WTC11 (cell line): ENCODE results near the gene MOSMO. TPM values are rescaled to one million over a fixed set of nuclear protein-coding genes. Genes with fewer than 3 reads are reported as not detected.

Source experiments
- ATAC-seq: fragments of 200-7000 bp; cut with Tn5 transposase; 2 replicates; pipeline ENCODE4 v1.10.0; 2021; ENCODE audit warnings: mild to moderate bottlenecking, moderate library complexity
- Bru-seq: library from RNA; stranded (reverse); fragments of 400-500 nt; gene quantifications from one replicate; lab custom pipeline; 2021; lab: Mats Ljungman, UMichigan
- CTCF ChIA-PET: fragments of 300-600 bp; sonication (Branson Sonifier 250); formaldehyde crosslinking; loops from one replicate; lab custom pipeline; 2021; ENCODE audit warnings: antibody characterized with exemption; lab: Charles Lee
- POLR2A ChIA-PET: fragments of 350-600 bp; sonication (Branson Sonifier 250); formaldehyde crosslinking; loops from one replicate; lab custom pipeline; 2021; ENCODE audit warnings: antibody characterized with exemption; lab: Charles Lee
- DNase-seq: peaks from one replicate; pipeline ENCODE4 v3.0.0; 2021; ENCODE audit warnings: low spot score
- H3K27ac Mint-ChIP-seq: 2 replicates; pipeline ENCODE4 v1.8.0; 2021; ENCODE audit warnings: mixed read lengths
- H3K27me3 Mint-ChIP-seq: 2 replicates; pipeline ENCODE4 v1.8.0; 2021; ENCODE audit warnings: low read depth, mild to moderate bottlenecking, moderate library complexity, mixed read lengths
- H3K36me3 Mint-ChIP-seq: 2 replicates; pipeline ENCODE4 v1.8.0; 2021; ENCODE audit warnings: mixed read lengths
- H3K4me1 Mint-ChIP-seq: 2 replicates; pipeline ENCODE4 v1.8.0; 2022; ENCODE audit warnings: mixed read lengths
- H3K4me3 Mint-ChIP-seq: 2 replicates; pipeline ENCODE4 v1.8.0; 2021; ENCODE audit warnings: mild to moderate bottlenecking, moderate library complexity, mixed read lengths
- H3K9me3 Mint-ChIP-seq: 2 replicates; pipeline ENCODE4 v1.8.0; 2021; ENCODE audit warnings: mixed read lengths
- ATF1 ChIP-seq: sonication (generic); formaldehyde crosslinking; IDR thresholded peaks from 2 replicates; pipeline ENCODE4 v1.8.1; 2023; ENCODE audit warnings: mild to moderate bottlenecking, moderate library complexity, missing genetic modification reagents
- CTCF ChIP-seq: fragments of 200-600 bp; IDR thresholded peaks from 2 replicates; pipeline ENCODE4 v1.8.0; 2022; ENCODE audit warnings: antibody characterized with exemption
- ESRRA ChIP-seq: sonication (generic); formaldehyde crosslinking; IDR thresholded peaks from 2 replicates; pipeline ENCODE4 v1.8.1; 2022; ENCODE audit warnings: mild to moderate bottlenecking, missing genetic modification reagents, borderline replicate concordance
- HMGA2 ChIP-seq: fragments of 250-450 bp; sonication (Bioruptor Pico); IDR thresholded peaks from 2 replicates; pipeline ENCODE4 v1.4.0; 2021; ENCODE audit warnings: mild to moderate bottlenecking, moderate library complexity
- JAZF1 ChIP-seq: fragments of 250-450 bp; sonication (Bioruptor Pico); IDR thresholded peaks from 2 replicates; pipeline ENCODE4 v1.9.0; 2021; ENCODE audit warnings: moderate library complexity, mild to moderate bottlenecking, inconsistent platforms
- MXD4 ChIP-seq: fragments of 250-450 bp; sonication (Bioruptor Pico); IDR thresholded peaks from 2 replicates; pipeline ENCODE4 v1.8.0; 2021; ENCODE audit warnings: mild to moderate bottlenecking, moderate library complexity, borderline replicate concordance
- MYBL2 ChIP-seq: sonication (generic); formaldehyde crosslinking; IDR thresholded peaks from 2 replicates; pipeline ENCODE4 v1.8.1; 2023; ENCODE audit warnings: mild to moderate bottlenecking, moderate library complexity, missing genetic modification reagents
- NR1H2 ChIP-seq: sonication (generic); formaldehyde crosslinking; IDR thresholded peaks from 2 replicates; pipeline ENCODE4 v1.9.0; 2021; ENCODE audit warnings: mild to moderate bottlenecking, moderate library complexity, missing genetic modification reagents
- NR2C2 ChIP-seq: sonication (generic); formaldehyde crosslinking; IDR thresholded peaks from 2 replicates; pipeline ENCODE4 v1.8.0; 2022; ENCODE audit warnings: mild to moderate bottlenecking, missing genetic modification reagents
- RELA ChIP-seq: sonication (generic); formaldehyde crosslinking; IDR thresholded peaks from 2 replicates; pipeline ENCODE4 v1.8.1; 2022; ENCODE audit warnings: missing genetic modification reagents, mild to moderate bottlenecking, borderline replicate concordance
- SOX15 ChIP-seq: fragments of 250-450 bp; sonication (Bioruptor Pico); IDR thresholded peaks from 2 replicates; pipeline ENCODE4 v1.9.0; 2021; ENCODE audit warnings: mild to moderate bottlenecking
- SP1 ChIP-seq: sonication (generic); formaldehyde crosslinking; conservative IDR thresholded peaks from 2 replicates; pipeline ENCODE4 v1.8.1; 2022; ENCODE audit warnings: missing genetic modification reagents
- TEAD1 ChIP-seq: sonication (generic); formaldehyde crosslinking; IDR thresholded peaks from 2 replicates; pipeline ENCODE4 v1.8.0; 2022; ENCODE audit warnings: mild to moderate bottlenecking, missing genetic modification reagents
- TP53 ChIP-seq: sonication (generic); formaldehyde crosslinking; IDR thresholded peaks from 2 replicates; pipeline ENCODE4 v1.8.1; 2023; ENCODE audit warnings: mild to moderate bottlenecking, missing genetic modification reagents
- ZNF121 ChIP-seq: sonication (generic); formaldehyde crosslinking; IDR thresholded peaks from 2 replicates; pipeline ENCODE4 v1.8.0; 2023; ENCODE audit warnings: missing genetic modification reagents
- ZNF232 ChIP-seq: sonication (generic); formaldehyde crosslinking; IDR thresholded peaks from 2 replicates; pipeline ENCODE4 v1.8.0; 2022; ENCODE audit warnings: mild to moderate bottlenecking, missing genetic modification reagents
- ZSCAN18 ChIP-seq: fragments of 250-450 bp; sonication (Bioruptor Pico); IDR thresholded peaks from 2 replicates; pipeline ENCODE4 v2.1.2; 2022; ENCODE audit warnings: mild to moderate bottlenecking, moderate library complexity
- long read RNA-seq, 3 experiments: library from RNA in 1 of 3; library from capped mRNA in 1 of 3; library from polyadenylated mRNA in 1 of 3; unstranded in 2 of 3; stranded (forward) in 1 of 3; transcript quantifications; one replicate each; pipeline ENCODE4 v2.0.0, GENCODE V29; 2021
- total RNA-seq: library from RNA; stranded (reverse); gene quantifications from 3 replicates; pipeline ENCODE4 v1.2.3, GENCODE V29; 2021
- TF ChIP-seq, protein P1 (sequence below): sonication (generic); formaldehyde crosslinking; IDR thresholded peaks from 2 replicates; pipeline ENCODE4 v1.8.0; 2023; ENCODE audit warnings: missing genetic modification reagents
- TF ChIP-seq, protein P2 (sequence below): sonication (generic); formaldehyde crosslinking; IDR thresholded peaks from 2 replicates; pipeline ENCODE4 v1.8.1; 2023; ENCODE audit warnings: mild to moderate bottlenecking, moderate library complexity, missing genetic modification reagents
- TF ChIP-seq, protein P3 (sequence below): sonication (generic); formaldehyde crosslinking; IDR thresholded peaks from 2 replicates; pipeline ENCODE4 v1.8.0; 2022; ENCODE audit warnings: missing genetic modification reagents
- TF ChIP-seq, protein P4 (sequence below): sonication (generic); formaldehyde crosslinking; IDR thresholded peaks from 2 replicates; pipeline ENCODE4 v1.8.1; 2022; ENCODE audit warnings: low read depth, missing genetic modification reagents, borderline replicate concordance
- TF ChIP-seq, protein P5 (sequence below): sonication (generic); formaldehyde crosslinking; IDR thresholded peaks from 2 replicates; pipeline ENCODE4 v1.8.1; 2022; ENCODE audit warnings: mild to moderate bottlenecking, moderate library complexity, missing genetic modification reagents

Gene MOSMO
- total RNA-seq (10.7 to 11.6 TPM (median 10.7 TPM) in 3 replicates), Bru-seq, nascent RNA (percentile 78 among the genes with signal in this experiment)
- long read RNA-seq, experiment 1, partial matches to known transcripts = 0 of 12 reads
- long read RNA-seq, experiment 1, other reads (novel, unspliced or antisense) = 11 of 12 reads
- long read RNA-seq, experiment 2, full-length matches to known transcripts = 7 of 20 reads
- long read RNA-seq, experiment 2, partial matches to known transcripts = 0 of 20 reads
- long read RNA-seq, experiment 2, other reads (novel, unspliced or antisense) = 13 of 20 reads
- long read RNA-seq, experiment 3, full-length matches to known transcripts = 2 of 2 reads
- long read RNA-seq, experiment 3, partial matches to known transcripts = 0 of 2 reads
- long read RNA-seq, experiment 3, other reads (novel, unspliced or antisense) = 0 of 2 reads

DNA sequence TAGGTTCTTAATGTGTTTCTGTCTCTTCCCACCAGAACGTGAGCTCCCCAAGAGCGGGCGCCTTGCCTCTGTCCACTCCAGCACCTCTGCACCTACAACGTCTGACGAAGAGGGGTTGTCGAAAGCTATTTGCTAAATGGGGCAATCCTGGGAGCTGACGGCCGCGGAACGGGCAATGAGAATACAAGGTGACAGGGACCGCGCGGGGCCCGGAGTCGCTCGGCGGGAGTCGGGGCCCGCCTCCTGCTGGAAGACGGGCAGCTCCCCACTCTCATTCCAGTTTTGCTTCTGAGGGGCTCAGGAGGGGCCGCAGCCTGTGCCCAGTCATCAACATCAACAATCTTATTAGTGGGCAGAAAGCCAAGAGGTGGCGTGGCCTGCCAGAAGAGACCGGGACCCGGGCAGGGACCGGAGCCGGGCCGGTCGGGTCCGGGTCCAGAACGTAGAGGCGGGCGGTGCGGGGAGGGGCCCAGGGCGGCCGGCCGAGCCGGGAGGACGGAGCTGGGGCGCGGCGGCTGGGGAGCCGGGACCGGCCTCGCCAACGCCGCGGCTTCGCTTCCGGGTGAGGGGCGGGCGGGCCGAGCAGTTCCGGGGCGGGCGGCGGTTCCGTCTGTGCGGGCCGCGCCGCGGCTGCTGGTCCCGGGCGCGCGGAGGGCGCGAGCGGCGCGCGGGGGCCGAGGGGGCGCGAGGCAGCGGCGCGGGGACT lies at the start of gene MOSMO:
Gene MOSMO (plus strand): TSS at position 603 of the 706 bp plus-strand sequence. CDS start 191 bp downstream, outside the sequence.
- H3K36me3 Mint-ChIP-seq = no peaks in the 10 kb centered on the region
- POLR2A ChIA-PET = interaction anchor here (0.6 to 1.2 kb wide), 3 partner anchors 25 to 181 kb away, joined by 4 to 5 read pairs (median 5); no protein-coding TSS in a partner anchor
- H3K27me3 Mint-ChIP-seq = peaks cover 13% of the 10 kb centered on the region
- H3K4me1 Mint-ChIP-seq = peaks cover 12% of the 10 kb centered on the region
- H3K27ac Mint-ChIP-seq = peak within 1 kb of the TSS; percentile 21; the same call in 1 of the 2 replicates
- no peaks in the 10 kb centered on the region for H3K9me3 Mint-ChIP-seq
- TF ChIP-seq ESRRA = 0 out of 2 replicates have a peak, but pooled peaks have one; percentile 13
- TF ChIP-seq, protein P1, sequence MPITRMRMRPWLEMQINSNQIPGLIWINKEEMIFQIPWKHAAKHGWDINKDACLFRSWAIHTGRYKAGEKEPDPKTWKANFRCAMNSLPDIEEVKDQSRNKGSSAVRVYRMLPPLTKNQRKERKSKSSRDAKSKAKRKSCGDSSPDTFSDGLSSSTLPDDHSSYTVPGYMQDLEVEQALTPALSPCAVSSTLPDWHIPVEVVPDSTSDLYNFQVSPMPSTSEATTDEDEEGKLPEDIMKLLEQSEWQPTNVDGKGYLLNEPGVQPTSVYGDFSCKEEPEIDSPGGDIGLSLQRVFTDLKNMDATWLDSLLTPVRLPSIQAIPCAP (CRISPR knock-in tag) = no peak
- TF ChIP-seq TP53 (CRISPR knock-in tag) = no peak
- no peak for TF ChIP-seq NR1H2
- TF ChIP-seq, protein P2, sequence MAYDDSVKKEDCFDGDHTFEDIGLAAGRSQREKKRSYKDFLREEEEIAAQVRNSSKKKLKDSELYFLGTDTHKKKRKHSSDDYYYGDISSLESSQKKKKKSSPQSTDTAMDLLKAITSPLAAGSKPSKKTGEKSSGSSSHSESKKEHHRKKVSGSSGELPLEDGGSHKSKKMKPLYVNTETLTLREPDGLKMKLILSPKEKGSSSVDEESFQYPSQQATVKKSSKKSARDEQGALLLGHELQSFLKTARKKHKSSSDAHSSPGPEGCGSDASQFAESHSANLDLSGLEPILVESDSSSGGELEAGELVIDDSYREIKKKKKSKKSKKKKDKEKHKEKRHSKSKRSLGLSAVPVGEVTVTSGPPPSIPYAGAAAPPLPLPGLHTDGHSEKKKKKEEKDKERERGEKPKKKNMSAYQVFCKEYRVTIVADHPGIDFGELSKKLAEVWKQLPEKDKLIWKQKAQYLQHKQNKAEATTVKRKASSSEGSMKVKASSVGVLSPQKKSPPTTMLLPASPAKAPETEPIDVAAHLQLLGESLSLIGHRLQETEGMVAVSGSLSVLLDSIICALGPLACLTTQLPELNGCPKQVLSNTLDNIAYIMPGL (CRISPR knock-in tag) = peak; percentile 6; the same call in 1 of the 2 replicates
- no peak for TF ChIP-seq RELA (CRISPR knock-in tag)
- TF ChIP-seq ZSCAN18 (CRISPR knock-in tag) = no peak
- no peak for TF ChIP-seq CTCF
- peak; percentile 68; the same call in 1 of the 2 replicates for TF ChIP-seq NR2C2
- TF ChIP-seq MYBL2 (CRISPR knock-in tag) = no peak
- peak; percentile 48; the same call in 1 of the 2 replicates for TF ChIP-seq SP1
- no peak for TF ChIP-seq ZNF232 (CRISPR knock-in tag)
- DNase-seq (peak; percentile 66), ATAC-seq (peak; percentile 82)
- H3K4me3 Mint-ChIP-seq = peak within 1 kb of the TSS; percentile 90
- CTCF ChIA-PET = interaction anchor here (0.6 to 7.5 kb wide), 19 partner anchors 10 to 350 kb away, joined by 3 to 140 read pairs (median 6); partner anchors contain the start of gene VWA3A

- Mint-ChIP-seq H3K27me3 (no peaks in the 10 kb centered on the region), H3K4me3 (no peak overlapping the region), H3K9me3 (no peaks in the 10 kb centered on the region), H3K4me1 (peaks cover 5% of the 10 kb centered on the region), H3K27ac (no peak overlapping the region), H3K36me3 (peaks cover 55% of the 10 kb centered on the region)
- CTCF ChIA-PET = interaction anchor here (1.5 kb wide), 1 partner anchor 119 kb away, joined by 6 read pairs; no protein-coding TSS in a partner anchor
- ATAC-seq (no peak), DNase-seq (no peak)
- POLR2A ChIA-PET = no interaction called here
- no peak for TF ChIP-seq ZNF121
- TF ChIP-seq ESRRA = no peak
- no peak for TF ChIP-seq ATF1 (CRISPR knock-in tag)
- no peak for TF ChIP-seq HMGA2 (CRISPR knock-in tag)
- TF ChIP-seq MXD4 (CRISPR knock-in tag) = no peak
- TF ChIP-seq JAZF1 (CRISPR knock-in tag) = no peak
- no peak for TF ChIP-seq SOX15 (CRISPR knock-in tag)
- TF ChIP-seq, protein P3, sequence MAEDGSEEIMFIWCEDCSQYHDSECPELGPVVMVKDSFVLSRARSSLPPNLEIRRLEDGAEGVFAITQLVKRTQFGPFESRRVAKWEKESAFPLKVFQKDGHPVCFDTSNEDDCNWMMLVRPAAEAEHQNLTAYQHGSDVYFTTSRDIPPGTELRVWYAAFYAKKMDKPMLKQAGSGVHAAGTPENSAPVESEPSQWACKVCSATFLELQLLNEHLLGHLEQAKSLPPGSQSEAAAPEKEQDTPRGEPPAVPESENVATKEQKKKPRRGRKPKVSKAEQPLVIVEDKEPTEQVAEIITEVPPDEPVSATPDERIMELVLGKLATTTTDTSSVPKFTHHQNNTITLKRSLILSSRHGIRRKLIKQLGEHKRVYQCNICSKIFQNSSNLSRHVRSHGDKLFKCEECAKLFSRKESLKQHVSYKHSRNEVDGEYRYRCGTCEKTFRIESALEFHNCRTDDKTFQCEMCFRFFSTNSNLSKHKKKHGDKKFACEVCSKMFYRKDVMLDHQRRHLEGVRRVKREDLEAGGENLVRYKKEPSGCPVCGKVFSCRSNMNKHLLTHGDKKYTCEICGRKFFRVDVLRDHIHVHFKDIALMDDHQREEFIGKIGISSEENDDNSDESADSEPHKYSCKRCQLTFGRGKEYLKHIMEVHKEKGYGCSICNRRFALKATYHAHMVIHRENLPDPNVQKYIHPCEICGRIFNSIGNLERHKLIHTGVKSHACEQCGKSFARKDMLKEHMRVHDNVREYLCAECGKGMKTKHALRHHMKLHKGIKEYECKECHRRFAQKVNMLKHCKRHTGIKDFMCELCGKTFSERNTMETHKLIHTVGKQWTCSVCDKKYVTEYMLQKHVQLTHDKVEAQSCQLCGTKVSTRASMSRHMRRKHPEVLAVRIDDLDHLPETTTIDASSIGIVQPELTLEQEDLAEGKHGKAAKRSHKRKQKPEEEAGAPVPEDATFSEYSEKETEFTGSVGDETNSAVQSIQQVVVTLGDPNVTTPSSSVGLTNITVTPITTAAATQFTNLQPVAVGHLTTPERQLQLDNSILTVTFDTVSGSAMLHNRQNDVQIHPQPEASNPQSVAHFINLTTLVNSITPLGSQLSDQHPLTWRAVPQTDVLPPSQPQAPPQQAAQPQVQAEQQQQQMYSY (CRISPR knock-in tag) = no peak
- TF ChIP-seq, protein P4, sequence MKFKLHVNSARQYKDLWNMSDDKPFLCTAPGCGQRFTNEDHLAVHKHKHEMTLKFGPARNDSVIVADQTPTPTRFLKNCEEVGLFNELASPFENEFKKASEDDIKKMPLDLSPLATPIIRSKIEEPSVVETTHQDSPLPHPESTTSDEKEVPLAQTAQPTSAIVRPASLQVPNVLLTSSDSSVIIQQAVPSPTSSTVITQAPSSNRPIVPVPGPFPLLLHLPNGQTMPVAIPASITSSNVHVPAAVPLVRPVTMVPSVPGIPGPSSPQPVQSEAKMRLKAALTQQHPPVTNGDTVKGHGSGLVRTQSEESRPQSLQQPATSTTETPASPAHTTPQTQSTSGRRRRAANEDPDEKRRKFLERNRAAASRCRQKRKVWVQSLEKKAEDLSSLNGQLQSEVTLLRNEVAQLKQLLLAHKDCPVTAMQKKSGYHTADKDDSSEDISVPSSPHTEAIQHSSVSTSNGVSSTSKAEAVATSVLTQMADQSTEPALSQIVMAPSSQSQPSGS (CRISPR knock-in tag) = no peak
- no peak for TF ChIP-seq TEAD1 (CRISPR knock-in tag)
- TF ChIP-seq, protein P5, sequence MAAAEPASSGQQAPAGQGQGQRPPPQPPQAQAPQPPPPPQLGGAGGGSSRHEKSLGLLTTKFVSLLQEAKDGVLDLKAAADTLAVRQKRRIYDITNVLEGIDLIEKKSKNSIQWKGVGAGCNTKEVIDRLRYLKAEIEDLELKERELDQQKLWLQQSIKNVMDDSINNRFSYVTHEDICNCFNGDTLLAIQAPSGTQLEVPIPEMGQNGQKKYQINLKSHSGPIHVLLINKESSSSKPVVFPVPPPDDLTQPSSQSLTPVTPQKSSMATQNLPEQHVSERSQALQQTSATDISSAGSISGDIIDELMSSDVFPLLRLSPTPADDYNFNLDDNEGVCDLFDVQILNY (CRISPR knock-in tag) = no peak
Observed at GRCh38 chr16:21959050-21959449, 48.9 kb upstream of the MOSMO start.
